ENCODE data around the gene CX3CR1. TPM values are rescaled to one million over a fixed set of nuclear protein-coding genes. Genes with fewer than 3 reads are reported as not detected.

Gene CX3CR1
- total RNA-seq, 1 donor from 2014 or later = not detected

GRCh38 chr3:39254806-39255449, 24.9 kb downstream of the CX3CR1 start:
- TF ChIP-seq CTCF (IDR thresholded peaks at IDR 0.05; ENCODE audit: partially characterized antibody, unreplicated experiment) = no peak
- no peak overlapping the region for H3K27ac Mint-ChIP-seq (ENCODE audit: unreplicated experiment)
- no peak for DNase-seq
- H3K4me3 Mint-ChIP-seq (ENCODE audit: unreplicated experiment) = no peak overlapping the region
- H3K36me3 Mint-ChIP-seq (ENCODE audit: unreplicated experiment) = no peaks in the 10 kb centered on the region
- H3K27me3 Mint-ChIP-seq (ENCODE audit: unreplicated experiment) = peaks cover 2% of the 10 kb centered on the region
- H3K4me1 Mint-ChIP-seq (ENCODE audit: low read depth, unreplicated experiment) = no peaks in the 10 kb centered on the region
- peaks cover 2% of the 10 kb centered on the region for H3K9me3 Mint-ChIP-seq (ENCODE audit: unreplicated experiment)

- Mint-ChIP-seq H3K27me3 (ENCODE audit: unreplicated experiment) (peaks cover 4% of the 10 kb centered on the region), H3K36me3 (ENCODE audit: unreplicated experiment) (no peaks in the 10 kb centered on the region), H3K27ac (ENCODE audit: unreplicated experiment) (no peak overlapping the region), H3K4me1 (ENCODE audit: low read depth, unreplicated experiment) (no peaks in the 10 kb centered on the region), H3K4me3 (ENCODE audit: unreplicated experiment) (no peak overlapping the region), H3K9me3 (ENCODE audit: unreplicated experiment) (peaks cover 2% of the 10 kb centered on the region)
- TF ChIP-seq CTCF (IDR thresholded peaks at IDR 0.05; ENCODE audit: partially characterized antibody, unreplicated experiment) = no peak
- no peak for DNase-seq
Observed at GRCh38 chr3:39251576-39251975, 28.3 kb downstream of the CX3CR1 start.

- no peak for TF ChIP-seq CTCF (IDR thresholded peaks at IDR 0.05; ENCODE audit: partially characterized antibody, unreplicated experiment)
- DNase-seq = no peak
- Mint-ChIP-seq H3K4me3 (ENCODE audit: unreplicated experiment) (no peak overlapping the region), H3K4me1 (ENCODE audit: low read depth, unreplicated experiment) (no peaks in the 10 kb centered on the region), H3K27me3 (ENCODE audit: unreplicated experiment) (peaks cover 4% of the 10 kb centered on the region), H3K9me3 (ENCODE audit: unreplicated experiment) (peaks cover 2% of the 10 kb centered on the region), H3K27ac (ENCODE audit: unreplicated experiment) (no peak overlapping the region), H3K36me3 (ENCODE audit: unreplicated experiment) (no peaks in the 10 kb centered on the region)
Observed at GRCh38 chr3:39250116-39250747, 29.6 kb downstream of the CX3CR1 start.

GRCh38 chr3:39249453-39250115, 30.3 kb downstream of the CX3CR1 start:
- TF ChIP-seq CTCF (IDR thresholded peaks at IDR 0.05; ENCODE audit: partially characterized antibody, unreplicated experiment) = no peak
- peaks cover 2% of the 10 kb centered on the region for H3K9me3 Mint-ChIP-seq (ENCODE audit: unreplicated experiment)
- no peak for DNase-seq
- no peak overlapping the region for H3K4me3 Mint-ChIP-seq (ENCODE audit: unreplicated experiment)
- peaks cover 4% of the 10 kb centered on the region for H3K27me3 Mint-ChIP-seq (ENCODE audit: unreplicated experiment)
- no peaks in the 10 kb centered on the region for H3K36me3 Mint-ChIP-seq (ENCODE audit: unreplicated experiment)
- H3K27ac Mint-ChIP-seq (ENCODE audit: unreplicated experiment) = no peak overlapping the region
- no peaks in the 10 kb centered on the region for H3K4me1 Mint-ChIP-seq (ENCODE audit: low read depth, unreplicated experiment)

- no peaks in the 10 kb centered on the region for H3K4me1 Mint-ChIP-seq (ENCODE audit: low read depth, unreplicated experiment)
- no peak overlapping the region for H3K4me3 Mint-ChIP-seq (ENCODE audit: unreplicated experiment)
- H3K36me3 Mint-ChIP-seq (ENCODE audit: unreplicated experiment) = no peaks in the 10 kb centered on the region
- no peak for DNase-seq
- no peaks in the 10 kb centered on the region for H3K9me3 Mint-ChIP-seq (ENCODE audit: unreplicated experiment)
- H3K27ac Mint-ChIP-seq (ENCODE audit: unreplicated experiment) = no peak overlapping the region
- TF ChIP-seq CTCF (IDR thresholded peaks at IDR 0.05; ENCODE audit: partially characterized antibody, unreplicated experiment) = no peak
- H3K27me3 Mint-ChIP-seq (ENCODE audit: unreplicated experiment) = peaks cover 2% of the 10 kb centered on the region
Observed at GRCh38 chr3:39241561-39241960, 38.3 kb downstream of the CX3CR1 start.

All from glutamatergic neuron (in vitro differentiated cells).